Amniotic epithelial cell (primary cell): ENCODE results near the gene RPAIN.
"Not testable (repeated sequence)": the region's sequence is repeated elsewhere in the genome, so short reads cannot be mapped to it uniquely, and the experiment has no call there.

ENCODE experiments used
- DNase-seq: peaks from one replicate; pipeline ENCODE4 v3.0.0-alpha.2; 2010; ENCODE audit warnings: low read depth

The RPAIN gene

GRCh38 chr17:5429191-5429887, 9.4 kb downstream of the RPAIN start:
- no peak for DNase-seq

- DNase-seq: no peak
Observed at GRCh38 chr17:5430413-5430999, 10.5 kb downstream of the RPAIN start.

- DNase-seq: not testable (repeated sequence)
Observed at GRCh38 chr17:5431234-5431633, 11.3 kb downstream of the RPAIN start.

- DNase-seq: no peak
Observed at GRCh38 chr17:5431949-5432556, 12.1 kb downstream of the RPAIN start.

- DNase-seq: no peak
Observed at GRCh38 chr17:5434984-5435383, 15.0 kb downstream of the RPAIN start.

- peak; percentile 32 for DNase-seq
Observed at GRCh38 chr17:5435781-5436315, 15.9 kb downstream of the RPAIN start.

- DNase-seq: peak; percentile 60
Observed at GRCh38 chr17:5437721-5438317, 17.8 kb downstream of the RPAIN start.

- DNase-seq: peak; percentile 85
Observed at GRCh38 chr17:5438716-5439445, 18.9 kb downstream of the RPAIN start, which contains the start of gene C1QBP. C1QBP (minus strand) TSS chr17:5439155; CDS start chr17:5439073, 82 bp downstream.

- no peak for DNase-seq
Observed at GRCh38 chr17:5439446-5439764, 19.4 kb downstream of the RPAIN start.

GRCh38 chr17:5443728-5444127, 23.7 kb downstream of the RPAIN start:
- no peak for DNase-seq

- DNase-seq: no peak
Observed at GRCh38 chr17:5444209-5444608, 24.2 kb downstream of the RPAIN start.

GRCh38 chr17:5446786-5447185, 26.8 kb downstream of the RPAIN start:
- DNase-seq: no peak

GRCh38 chr17:5464717-5465507, 44.9 kb downstream of the RPAIN start:
- no peak for DNase-seq

- DNase-seq: no peak
Observed at GRCh38 chr17:5466295-5466694, 46.3 kb downstream of the RPAIN start.

- DNase-seq: no peak
Observed at GRCh38 chr17:5467416-5467815, 47.4 kb downstream of the RPAIN start.

- DNase-seq: no peak
Observed at GRCh38 chr17:5468075-5468473, 48.1 kb downstream of the RPAIN start.

- peak; percentile 61 for DNase-seq
Observed at GRCh38 chr17:5472511-5472910, 52.5 kb downstream of the RPAIN start.

GRCh38 chr17:5473906-5474305, 53.9 kb downstream of the RPAIN start:
- DNase-seq: peak; percentile 70

- no peak for DNase-seq
Observed at GRCh38 chr17:5478992-5479391, 59.0 kb downstream of the RPAIN start.

GRCh38 chr17:5480962-5481361, 61.0 kb downstream of the RPAIN start:
- no peak for DNase-seq

GRCh38 chr17:5481451-5481850, 61.5 kb downstream of the RPAIN start:
- no peak for DNase-seq
